Smooth muscle cell (in vitro differentiated cells): ENCODE measurements around the gene CDH4. TPM values are rescaled to one million over a fixed set of nuclear protein-coding genes. Genes with fewer than 3 reads are reported as not detected.
"Not testable (repeated sequence)": the region's sequence is repeated elsewhere in the genome, so short reads cannot be mapped to it uniquely, and the experiment has no call there.

Experiments
- DNase-seq: peaks from one replicate; lab custom pipeline; 2025; ENCODE audit not compliant: unreplicated experiment; lab: John Stamatoyannopoulos, UW
- H2AFZ ChIP-seq: fragments of 200-600 bp; sonication (generic); 2 replicates; pipeline ENCODE4 v1.6.0; 2016; ENCODE audit warnings: antibody characterized with exemption, low read depth, mild to moderate bottlenecking
- H3F3A ChIP-seq: fragments of 200-600 bp; sonication (generic); 2 replicates; pipeline ENCODE4 v1.6.0; 2017; ENCODE audit warnings: antibody characterized with exemption, low read depth
- H3K27ac ChIP-seq: fragments of 200-600 bp; sonication (generic); 2 replicates; pipeline ENCODE4 v1.5.1; 2016; ENCODE audit warnings: low read depth, mild to moderate bottlenecking
- H3K27me3 ChIP-seq: fragments of 200-600 bp; sonication (generic); 2 replicates; pipeline ENCODE4 v1.6.1; 2016; ENCODE audit warnings: low read depth, mild to moderate bottlenecking
- H3K36me3 ChIP-seq: fragments of 200-600 bp; sonication (generic); 2 replicates; pipeline ENCODE4 v1.5.1; 2016; ENCODE audit warnings: low read depth
- H3K4me1 ChIP-seq: fragments of 200-600 bp; sonication (generic); 2 replicates; pipeline ENCODE4 v1.5.1; 2016; ENCODE audit warnings: low read depth
- H3K4me2 ChIP-seq: fragments of 200-600 bp; sonication (generic); 2 replicates; pipeline ENCODE4 v1.6.0; 2016; ENCODE audit warnings: mild to moderate bottlenecking
- H3K4me3 ChIP-seq: fragments of 200-600 bp; sonication (generic); 2 replicates; pipeline ENCODE4 v1.5.1; 2016; ENCODE audit warnings: mild to moderate bottlenecking
- H3K79me2 ChIP-seq: fragments of 200-600 bp; sonication (generic); 2 replicates; pipeline ENCODE4 v1.6.0; 2016; ENCODE audit warnings: low read depth, mild to moderate bottlenecking
- H3K9ac ChIP-seq: fragments of 200-600 bp; sonication (generic); 2 replicates; pipeline ENCODE4 v1.6.0; 2016; ENCODE audit warnings: low read depth
- H3K9me3 ChIP-seq: fragments of 200-600 bp; sonication (generic); replicated peaks from 2 replicates; pipeline ENCODE4 v1.5.1; 2016; ENCODE audit warnings: low read depth
- H4K20me1 ChIP-seq: fragments of 200-600 bp; sonication (generic); 2 replicates; pipeline ENCODE4 v1.6.0; 2016; ENCODE audit warnings: low read depth
- CTCF ChIP-seq: fragments of 200-600 bp; sonication (generic); IDR thresholded peaks from 2 replicates; pipeline ENCODE4 v1.5.1; 2017; ENCODE audit warnings: borderline replicate concordance, mild to moderate bottlenecking, antibody characterized with exemption; ENCODE audit not compliant: insufficient read depth, poor library complexity, severe bottlenecking
- WGBS: methylation state at CpG from one replicate; pipeline ENCODE4 v1.1.7; 2016; ENCODE audit warnings: low lambda C conversion rate; 5-methylcytosine and 5-hydroxymethylcytosine counted together
- polyA plus RNA-seq: library from polyadenylated mRNA; unstranded; fragments of >200 nt; fragmentation: Nextera tagmentation; extraction: Ambion mirVana; gene quantifications from 2 replicates; pipeline ENCODE4 v1.2.1, GENCODE V29; 2016
- total RNA-seq: library from RNA; depleted of rRNA; stranded (reverse); fragments of >200 nt; gene quantifications from 2 replicates; pipeline ENCODE4 v1.2.3, GENCODE V29; 2014

The CDH4 gene
- total and polyA plus RNA-seq, 2 experiments from 2014 or later, result 0.03 to 0.04 TPM

- no peak overlapping the region for H2AFZ ChIP-seq
- H3K4me3 ChIP-seq, result no peak overlapping the region
- DNase-seq, result no peak
- no peaks in the 10 kb centered on the region for H3K4me1 ChIP-seq
- H3F3A ChIP-seq, result no peaks in the 10 kb centered on the region
- no peak overlapping the region for H3K4me2 ChIP-seq
- no peak overlapping the region for H3K9ac ChIP-seq
- H3K36me3 ChIP-seq, result no peaks in the 10 kb centered on the region
- 88% methylated on average over 6 of the region's 6 CpGs for WGBS
- H3K27me3 ChIP-seq, result peaks cover 5% of the 10 kb centered on the region
- TF ChIP-seq CTCF, result no peak
- no peaks in the 10 kb centered on the region for H3K9me3 ChIP-seq
- no peaks in the 10 kb centered on the region for H4K20me1 ChIP-seq
- no peak overlapping the region for H3K27ac ChIP-seq
- no peaks in the 10 kb centered on the region for H3K79me2 ChIP-seq
Measured at GRCh38 chr20:61267241-61267640, 15.2 kb downstream of the CDH4 start.

GRCh38 chr20:61268024-61268423 lies 16.0 kb downstream of the CDH4 start:
- no peaks in the 10 kb centered on the region for H3K4me1 ChIP-seq
- no peaks in the 10 kb centered on the region for H3K9me3 ChIP-seq
- H2AFZ ChIP-seq, result no peak overlapping the region
- no peaks in the 10 kb centered on the region for H4K20me1 ChIP-seq
- no peak overlapping the region for H3K9ac ChIP-seq
- H3K36me3 ChIP-seq, result no peaks in the 10 kb centered on the region
- TF ChIP-seq CTCF, result no peak
- no peak for DNase-seq
- H3F3A ChIP-seq, result no peaks in the 10 kb centered on the region
- no peak overlapping the region for H3K27ac ChIP-seq
- WGBS, result 84% methylated on average over 10 of the region's 10 CpGs
- H3K27me3 ChIP-seq, result peaks cover 4% of the 10 kb centered on the region
- H3K4me3 ChIP-seq, result no peak overlapping the region
- no peak overlapping the region for H3K4me2 ChIP-seq
- H3K79me2 ChIP-seq, result no peaks in the 10 kb centered on the region

GRCh38 chr20:61271312-61272231 lies 19.5 kb downstream of the CDH4 start:
- Histone ChIP-seq H3K79me2 (no peaks in the 10 kb centered on the region), H3K4me3 (no peak overlapping the region), H3K9ac (no peak overlapping the region), H3K4me1 (no peaks in the 10 kb centered on the region), H3F3A (no peaks in the 10 kb centered on the region), H3K4me2 (no peak overlapping the region), H3K27me3 (no peaks in the 10 kb centered on the region), H3K9me3 (no peaks in the 10 kb centered on the region), H2AFZ (no peak overlapping the region), H3K27ac (no peak overlapping the region), H4K20me1 (no peaks in the 10 kb centered on the region), H3K36me3 (no peaks in the 10 kb centered on the region)
- no peak for DNase-seq
- no peak for TF ChIP-seq CTCF
- 83% methylated on average over 28 of the region's 28 CpGs for WGBS

- H3K9ac ChIP-seq, H3K27ac ChIP-seq, H3K4me1 ChIP-seq, H3K4me3 ChIP-seq, H2AFZ ChIP-seq, H3K36me3 ChIP-seq, H3K27me3 ChIP-seq, H3K9me3 ChIP-seq, H3K4me2 ChIP-seq, H3K79me2 ChIP-seq, H3F3A ChIP-seq, DNase-seq, H4K20me1 ChIP-seq: not testable (repeated sequence)
- WGBS, result 98% methylated on average over 5 of the region's 7 CpGs
Measured at GRCh38 chr20:61273024-61273423, 21.0 kb downstream of the CDH4 start.

- H3K9me3 ChIP-seq, H3K4me2 ChIP-seq, H3K9ac ChIP-seq, H4K20me1 ChIP-seq, H3K4me3 ChIP-seq, DNase-seq, H2AFZ ChIP-seq, H3K27ac ChIP-seq, H3K36me3 ChIP-seq, H3K79me2 ChIP-seq, H3K27me3 ChIP-seq, H3K4me1 ChIP-seq, H3F3A ChIP-seq: not testable (repeated sequence)
- 95% methylated on average over 1 of the region's 1 CpG for WGBS
Measured at GRCh38 chr20:61273666-61274065, 21.6 kb downstream of the CDH4 start.
